MM.1S (cell line): Measurements from ENCODE around the gene ZNF786.

Experiments used
- DNase-seq: peaks from one replicate; pipeline ENCODE4 v3.0.0-alpha.2; 2015
- H2AFZ ChIP-seq: fragments of 300-600 bp; sonication (generic); 2 replicates; pipeline ENCODE4 v1.6.0; 2016; ENCODE audit warnings: antibody characterized with exemption, low read length
- H3F3A ChIP-seq: fragments of 300-600 bp; sonication (generic); 2 replicates; pipeline ENCODE4 v1.6.1; 2016; ENCODE audit warnings: mild to moderate bottlenecking, antibody characterized with exemption, low read length, moderate library complexity, mixed read lengths; ENCODE audit not compliant: insufficient read depth
- H3K27ac ChIP-seq: fragments of 300-600 bp; sonication (generic); 2 replicates; pipeline ENCODE4 v1.5.1; 2016; ENCODE audit warnings: mild to moderate bottlenecking, low read length
- H3K27me3 ChIP-seq: fragments of 300-600 bp; sonication (generic); replicated peaks from 2 replicates; pipeline ENCODE4 v1.6.0; 2016; ENCODE audit warnings: low read length; ENCODE audit not compliant: insufficient read depth
- H3K36me3 ChIP-seq: fragments of 300-600 bp; sonication (generic); replicated peaks from 2 replicates; pipeline ENCODE4 v1.6.1; 2016; ENCODE audit warnings: mild to moderate bottlenecking, low read length, mixed read lengths; ENCODE audit not compliant: insufficient read depth
- H3K4me1 ChIP-seq: fragments of 300-600 bp; sonication (generic); 2 replicates; pipeline ENCODE4 v1.6.1; 2016; ENCODE audit warnings: low read length, mixed read lengths
- H3K4me2 ChIP-seq: fragments of 300-600 bp; sonication (generic); 2 replicates; pipeline ENCODE4 v1.6.0; 2016; ENCODE audit warnings: low read depth, low read length
- H3K4me3 ChIP-seq: fragments of 300-600 bp; sonication (generic); 2 replicates; pipeline ENCODE4 v1.5.1; 2016; ENCODE audit warnings: low read length, mixed read lengths
- H3K79me2 ChIP-seq: fragments of 300-600 bp; sonication (generic); 2 replicates; pipeline ENCODE4 v1.6.1; 2016; ENCODE audit warnings: mixed run types, low read length, mixed read lengths
- H3K9ac ChIP-seq: fragments of 300-600 bp; sonication (generic); 2 replicates; pipeline ENCODE4 v1.6.1; 2016; ENCODE audit warnings: low read length, mixed read lengths
- H3K9me2 ChIP-seq: fragments of 300-600 bp; sonication (generic); replicated peaks from 2 replicates; pipeline ENCODE4 v1.6.1; 2016; ENCODE audit warnings: mild to moderate bottlenecking, low read length, mixed read lengths; ENCODE audit not compliant: insufficient read depth
- H3K9me3 ChIP-seq: fragments of 300-600 bp; sonication (generic); replicated peaks from 2 replicates; pipeline ENCODE4 v1.6.1; 2016; ENCODE audit warnings: mild to moderate bottlenecking, low read length, mixed read lengths; ENCODE audit not compliant: insufficient read depth
- H4K20me1 ChIP-seq: fragments of 300-600 bp; sonication (generic); 2 replicates; pipeline ENCODE4 v1.6.1; 2016; ENCODE audit warnings: mild to moderate bottlenecking, low read length, moderate library complexity, mixed read lengths; ENCODE audit not compliant: insufficient read depth
- CTCF ChIP-seq: fragments of 300-600 bp; sonication (generic); IDR thresholded peaks from 2 replicates; pipeline ENCODE4 v1.5.1; 2016; ENCODE audit warnings: antibody characterized with exemption, low read length, mixed read lengths
- EZH2 ChIP-seq: fragments of 300-600 bp; sonication (generic); optimal IDR thresholded peaks from 2 replicates; pipeline ENCODE3; 2017; ENCODE audit warnings: low read depth, mild to moderate bottlenecking, antibody characterized with exemption, low read length, mixed read lengths
- EZH2phosphoT487 ChIP-seq: fragments of 300-600 bp; sonication (generic); IDR thresholded peaks from 2 replicates; pipeline ENCODE4 v1.6.1; 2018; ENCODE audit warnings: antibody characterized with exemption, low read length

The ZNF786 gene

GRCh38 chr7:149087376-149087775 lies 3.1 kb downstream of the ZNF786 start:
- Histone ChIP-seq H3K4me2 (no peak overlapping the region), H3K9me2 (no peaks in the 10 kb centered on the region), H3K4me1 (no peaks in the 10 kb centered on the region), H3K36me3 (no peaks in the 10 kb centered on the region), H3K4me3 (no peak overlapping the region), H2AFZ (no peak overlapping the region), H3K9ac (no peak overlapping the region), H4K20me1 (no peaks in the 10 kb centered on the region), H3F3A (no peaks in the 10 kb centered on the region), H3K9me3 (no peaks in the 10 kb centered on the region), H3K79me2 (peaks cover 13% of the 10 kb centered on the region), H3K27me3 (no peaks in the 10 kb centered on the region), H3K27ac (no peak overlapping the region)
- no peak for DNase-seq
- TF ChIP-seq CTCF (no peak), EZH2phosphoT487 (no peak), EZH2 (no peak)

- Histone ChIP-seq H3K36me3 (no peaks in the 10 kb centered on the region), H3K27me3 (no peaks in the 10 kb centered on the region), H3K79me2 (peaks cover 13% of the 10 kb centered on the region), H3K27ac (no peak overlapping the region), H3K9ac (no peak overlapping the region), H4K20me1 (no peaks in the 10 kb centered on the region), H3F3A (no peaks in the 10 kb centered on the region), H3K4me1 (no peaks in the 10 kb centered on the region), H3K4me3 (no peak overlapping the region), H2AFZ (no peak overlapping the region), H3K9me2 (no peaks in the 10 kb centered on the region), H3K9me3 (no peaks in the 10 kb centered on the region), H3K4me2 (no peak overlapping the region)
- no peak for DNase-seq
- TF ChIP-seq EZH2 = no peak
- no peak for TF ChIP-seq CTCF
- TF ChIP-seq EZH2phosphoT487 = no peak
Observed at GRCh38 chr7:149085866-149086265, 4.7 kb downstream of the ZNF786 start.

GRCh38 chr7:149084407-149084806 lies 6.1 kb downstream of the ZNF786 start:
- Histone ChIP-seq H3K9ac (no peak overlapping the region), H3K4me3 (no peak overlapping the region), H3K9me2 (no peaks in the 10 kb centered on the region), H3K9me3 (no peaks in the 10 kb centered on the region), H3K4me2 (no peak overlapping the region), H3K27ac (no peak overlapping the region), H3K79me2 (peaks cover 4% of the 10 kb centered on the region), H3K27me3 (no peaks in the 10 kb centered on the region), H3F3A (no peaks in the 10 kb centered on the region), H2AFZ (no peak overlapping the region), H3K4me1 (no peaks in the 10 kb centered on the region), H3K36me3 (no peaks in the 10 kb centered on the region), H4K20me1 (no peaks in the 10 kb centered on the region)
- TF ChIP-seq EZH2phosphoT487 (no peak), CTCF (no peak), EZH2 (no peak)
- DNase-seq = no peak
